Colonic mucosa (tissue), 4 donors: ENCODE measurements around the gene NUP98. TPM values are rescaled to one million over a fixed set of nuclear protein-coding genes. Genes with fewer than 3 reads are reported as not detected.

ENCODE experiments used
- DNase-seq: peaks from one replicate; pipeline ENCODE4 v3.0.0-alpha.2; 2020
- H3K27ac ChIP-seq: fragments of 200-600 bp; one replicate; pipeline ENCODE4 v1.8.0; 2021
- H3K27me3 ChIP-seq: fragments of 200-600 bp; one replicate; pipeline ENCODE4 v1.8.0; 2021
- H3K36me3 ChIP-seq: fragments of 200-600 bp; one replicate; pipeline ENCODE4 v1.8.0; 2021
- H3K4me1 ChIP-seq: fragments of 200-600 bp; one replicate; pipeline ENCODE4 v1.8.0; 2021; ENCODE audit warnings: mild to moderate bottlenecking
- H3K4me3 ChIP-seq: fragments of 200-600 bp; one replicate; pipeline ENCODE4 v1.8.0; 2021
- H3K9ac ChIP-seq, 2 donors: one replicate each; pipeline ENCODE4 v1.7.0; 2013; ENCODE audit warnings: control low read depth in 2 of 2, low read depth in 2 of 2, low read length in 2 of 2
- H3K9me3 ChIP-seq: fragments of 200-600 bp; one replicate; pipeline ENCODE4 v1.8.0; 2021
- CTCF ChIP-seq: fragments of 200-600 bp; IDR thresholded peaks from one replicate; pipeline ENCODE4 v1.8.0; 2022; ENCODE audit warnings: antibody characterized with exemption, mild to moderate bottlenecking
- intact Hi-C: fragments of 100-400 bp; cut with DNase I; formaldehyde crosslinking; loops from one replicate; pipeline ENCODE4 v1.14.1; 2022
- total RNA-seq, 2 donors: library from RNA; stranded (reverse); fragmentation: NEBNext Ultra II Directional in 1 of 2; extraction: Animal tissue kit (Norgen Biotek cat#: 25700) in 1 of 2; gene quantifications; one replicate each; pipeline ENCODE4 v1.2.1, GENCODE V29; 2021
- donor health status: healthy.
- donor health status: DM: no; HTN: no; CAD: no.
- donor health status: DM: no; HTN: no; CAD: no.

Gene NUP98
- total RNA-seq, 2 donors from 2014 or later: 59.2 to 76.7 TPM

GRCh38 chr11:3831378-3832239, 34.3 kb upstream of the NUP98 start:
- Histone ChIP-seq H3K4me1 (peaks cover 16% of the 10 kb centered on the region), H3K36me3 (no peaks in the 10 kb centered on the region)
- DNase-seq: no peak

GRCh38 chr11:3830730-3831129, 33.4 kb upstream of the NUP98 start:
- Histone ChIP-seq H3K4me3 (no peak overlapping the region), H3K9ac (no peak overlapping the region), H3K9me3 (no peaks in the 10 kb centered on the region), H3K4me1 (peaks cover 16% of the 10 kb centered on the region), H3K27ac (peak overlapping the region; percentile 1), H3K27me3 (no peaks in the 10 kb centered on the region), H3K36me3 (no peaks in the 10 kb centered on the region)
- TF ChIP-seq CTCF: no peak
- no peak for DNase-seq
- intact Hi-C loops: no loop called here

More at GRCh38 chr11:3831378-3832239, 34.3 kb upstream of the NUP98 start:
- intact Hi-C loops: no loop called here
- no peak overlapping the region for H3K4me3 ChIP-seq
- no peaks in the 10 kb centered on the region for H3K27me3 ChIP-seq
- H3K9ac ChIP-seq: no peak overlapping the region
- H3K9me3 ChIP-seq: no peaks in the 10 kb centered on the region
- peak overlapping the region; percentile 1 for H3K27ac ChIP-seq
- no peak for TF ChIP-seq CTCF

GRCh38 chr11:3830088-3830487, 32.7 kb upstream of the NUP98 start:
- intact Hi-C loops: no loop called here
- no peak for DNase-seq
- TF ChIP-seq CTCF: no peak
- peaks cover 12% of the 10 kb centered on the region for H3K4me1 ChIP-seq
- no peak overlapping the region for H3K9ac ChIP-seq
- H3K36me3 ChIP-seq: no peaks in the 10 kb centered on the region
- H3K27me3 ChIP-seq: no peaks in the 10 kb centered on the region
- no peak overlapping the region for H3K27ac ChIP-seq
- no peaks in the 10 kb centered on the region for H3K9me3 ChIP-seq
- no peak overlapping the region for H3K4me3 ChIP-seq

- intact Hi-C loops: no loop called here
- Histone ChIP-seq H3K9ac (no peak overlapping the region), H3K36me3 (no peaks in the 10 kb centered on the region)
Observed at GRCh38 chr11:3827434-3828186, 30.3 kb upstream of the NUP98 start.

More at GRCh38 chr11:3827434-3828186, 30.3 kb upstream of the NUP98 start:
- peaks cover 3% of the 10 kb centered on the region for H3K4me1 ChIP-seq
- no peaks in the 10 kb centered on the region for H3K9me3 ChIP-seq
- no peak for TF ChIP-seq CTCF
- no peak overlapping the region for H3K4me3 ChIP-seq
- no peaks in the 10 kb centered on the region for H3K27me3 ChIP-seq
- no peak for DNase-seq
- no peak overlapping the region for H3K27ac ChIP-seq
